ENCODE measurements around the gene TCEA2. TPM values are rescaled to one million over a fixed set of nuclear protein-coding genes. Genes with fewer than 3 reads are reported as not detected.

TCEA2 gene
- total and polyA plus RNA-seq, 9 of the 15 experiments (the other 6 are each of a cell fraction or from before 2014, with no cell fraction given) = 1.4 to 28.7 (median 5.4) TPM

GRCh38 chr20:64050261-64051032, 12.6 kb upstream of the TCEA2 start (continued):
- TF ChIP-seq TAF1 (IDR thresholded peaks at IDR 0.05; ENCODE audit: control insufficient read depth, extremely low read depth, insufficient read depth, low read length, severe bottlenecking) = peak; percentile 47
- no peak for TF ChIP-seq FOXK1 (CRISPR knock-in tag; IDR thresholded peaks at IDR 0.05; ENCODE audit: borderline replicate concordance)
- TF ChIP-seq ZNF79 (CRISPR knock-in tag; IDR thresholded peaks at IDR 0.05; ENCODE audit: low read depth) = no peak
- TF ChIP-seq HDAC1 (IDR thresholded peaks at IDR 0.05) = peak in 1 of 2 experiments; percentile 41; a peak in 1 of 4 replicates
- no peak for TF ChIP-seq ZNF217 (CRISPR knock-in tag; IDR thresholded peaks at IDR 0.05)
- no peak for TF ChIP-seq ZNF316 (IDR thresholded peaks at IDR 0.05)
- TF ChIP-seq ZFP91 (CRISPR knock-in tag; IDR thresholded peaks at IDR 0.05) = no peak
- TF ChIP-seq TAF15 (IDR thresholded peaks at IDR 0.05; ENCODE audit: low read depth, low read length) = no peak
- TF ChIP-seq ZNF395 (CRISPR knock-in tag; IDR thresholded peaks at IDR 0.05) = no peak
- TF ChIP-seq NFE2L1 (tag; IDR thresholded peaks at IDR 0.05; ENCODE audit: borderline replicate concordance, low read depth) = no peak
- 0 out of 2 replicates have a peak, but pooled peaks have one; percentile 58 for TF ChIP-seq MTA3 (IDR thresholded peaks at IDR 0.05; ENCODE audit: borderline replicate concordance)
- no peak for TF ChIP-seq DACH1 (IDR thresholded peaks at IDR 0.05; ENCODE audit: partially characterized antibody)
- TF ChIP-seq ZNF75A (CRISPR knock-in tag; IDR thresholded peaks at IDR 0.05) = no peak
- no peak for TF ChIP-seq SMAD2 (IDR thresholded peaks at IDR 0.05; ENCODE audit: low read depth, low read length)
- no peak for TF ChIP-seq MLLT1 (IDR thresholded peaks at IDR 0.05)
- no peak for TF ChIP-seq HOMEZ (CRISPR knock-in tag; IDR thresholded peaks at IDR 0.05)
- no peak for TF ChIP-seq DLX4 (CRISPR knock-in tag; IDR thresholded peaks at IDR 0.05)
- no peak for TF ChIP-seq CGGBP1 (CRISPR knock-in tag; IDR thresholded peaks at IDR 0.05)
- TF ChIP-seq HDAC6 (IDR thresholded peaks at IDR 0.05; ENCODE audit: low read depth, low read length) = no peak
- TF ChIP-seq ZEB2 (IDR thresholded peaks at IDR 0.05) = no peak
- peak; percentile 28; the same call in 1 of the 2 replicates for TF ChIP-seq BHLHE40 (IDR thresholded peaks at IDR 0.05; ENCODE audit: low read length)
- TF ChIP-seq NBN (IDR thresholded peaks at IDR 0.05; ENCODE audit: low read depth) = no peak
